Non-pigmented ciliary epithelial cell (primary cell): Measurements from ENCODE around the gene ADRA2C.

Source experiments
- DNase-seq: peaks from one replicate; pipeline ENCODE4 v3.0.0-alpha.2; 2010; ENCODE audit warnings: low read depth

The ADRA2C gene

DNA sequence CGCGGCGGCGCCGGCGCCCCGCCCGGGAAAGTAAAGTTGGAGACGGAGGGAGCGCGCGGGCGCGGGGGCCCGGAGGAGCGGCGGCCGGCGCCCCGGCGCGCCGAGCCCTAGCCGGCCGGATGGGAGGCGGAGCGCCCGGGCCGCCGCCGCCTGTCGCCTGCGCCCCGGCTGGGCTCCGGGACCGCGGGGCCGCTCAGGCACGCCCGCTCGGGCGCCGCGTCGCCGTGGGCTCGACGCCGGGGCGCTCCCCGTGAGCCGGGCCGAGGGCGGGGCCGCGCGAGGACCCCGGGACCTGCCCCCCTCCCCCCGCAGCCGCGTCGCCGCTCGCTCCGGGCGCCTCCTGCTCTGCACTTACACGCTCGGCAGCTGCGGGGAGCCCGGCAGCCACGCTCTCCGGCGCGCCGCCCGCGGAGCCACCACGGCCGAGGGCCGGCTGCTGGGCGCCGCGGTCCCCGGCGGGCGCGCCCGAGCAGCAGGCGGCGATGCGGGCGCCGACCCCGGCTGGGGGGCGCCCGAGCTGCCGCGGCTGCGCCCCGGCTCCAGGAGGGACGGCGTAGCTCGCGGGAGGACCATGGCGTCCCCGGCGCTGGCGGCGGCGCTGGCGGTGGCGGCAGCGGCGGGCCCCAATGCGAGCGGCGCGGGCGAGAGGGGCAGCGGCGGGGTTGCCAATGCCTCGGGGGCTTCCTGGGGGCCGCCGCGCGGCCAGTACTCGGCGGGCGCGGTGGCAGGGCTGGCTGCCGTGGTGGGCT lies at the start of gene ADRA2C:
Gene ADRA2C (plus strand): TSS at position 350 of the 749 bp plus-strand sequence. CDS start 222 bp downstream, at position 572.
- DNase-seq = no peak

DNA sequence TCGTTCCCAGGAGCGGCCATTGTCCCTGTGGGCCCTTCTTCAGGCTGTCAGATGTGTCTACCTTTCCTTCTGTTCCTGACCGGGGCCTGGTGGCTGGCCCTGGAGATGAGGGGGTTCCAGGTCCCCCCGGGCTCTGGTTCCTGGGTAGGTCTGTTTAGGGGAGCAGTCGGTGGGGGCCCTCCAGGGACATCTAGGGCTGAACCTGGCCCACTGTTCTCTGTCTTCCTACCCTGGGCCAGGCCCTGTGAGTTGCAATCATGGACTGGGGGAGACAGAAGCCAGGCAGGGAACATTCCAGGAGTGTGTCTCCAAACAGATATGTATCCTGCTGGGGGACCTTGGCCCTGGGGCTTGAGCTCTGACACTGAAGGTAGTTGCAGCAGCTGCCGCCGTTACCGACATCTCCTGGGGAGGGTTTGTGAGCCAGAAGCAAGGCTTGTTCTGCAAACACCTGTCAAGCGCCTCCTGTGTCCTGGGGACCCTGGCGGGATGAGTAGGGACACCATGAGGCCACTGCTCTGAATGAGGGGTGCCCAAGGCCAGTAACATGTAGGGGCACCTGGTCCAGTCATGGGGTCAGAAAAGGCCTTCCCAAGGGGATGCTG lies 49.5 kb upstream of the ADRA2C start:
- DNase-seq = no peak

DNA sequence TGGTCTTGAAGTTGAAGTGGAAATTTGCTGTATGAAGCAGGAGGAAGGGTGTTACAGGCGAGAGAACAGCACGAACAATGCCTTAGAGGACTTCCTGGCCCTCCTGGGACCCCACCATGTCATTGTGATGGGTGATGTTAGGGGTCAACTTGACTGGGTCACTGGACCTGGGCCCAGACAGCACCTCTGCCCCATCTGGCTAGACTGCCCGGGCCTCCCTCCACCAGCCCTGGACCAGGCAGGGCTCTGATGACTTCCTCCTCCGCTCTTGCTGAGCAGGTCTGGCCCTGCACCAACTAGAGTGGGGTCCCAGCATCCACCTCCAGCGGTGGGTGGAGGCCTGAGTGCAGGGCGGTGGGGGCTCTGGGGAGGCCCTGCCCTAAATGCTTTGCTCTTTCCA lies 48.9 kb upstream of the ADRA2C start:
- no peak for DNase-seq

DNA sequence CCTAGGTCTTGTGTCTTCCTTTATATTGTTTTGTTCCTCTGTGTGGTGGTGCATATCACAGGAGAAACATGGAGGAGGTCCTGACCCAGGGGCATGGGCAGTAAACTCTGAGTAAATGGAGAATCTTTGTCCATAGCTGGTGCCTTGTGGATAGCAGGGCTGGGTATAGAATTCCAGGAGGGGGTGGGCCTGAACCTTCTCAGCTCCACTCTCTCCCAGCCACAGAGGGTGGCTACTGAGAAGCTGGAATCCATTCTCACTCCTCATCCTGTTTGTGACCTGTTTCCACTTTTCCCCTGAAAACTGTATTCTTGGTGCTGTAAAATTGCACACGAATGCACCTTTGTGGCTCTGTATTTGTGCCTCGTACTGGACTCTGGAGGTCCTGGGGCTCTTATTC lies 47.7 kb upstream of the ADRA2C start:
- DNase-seq = no peak

DNA sequence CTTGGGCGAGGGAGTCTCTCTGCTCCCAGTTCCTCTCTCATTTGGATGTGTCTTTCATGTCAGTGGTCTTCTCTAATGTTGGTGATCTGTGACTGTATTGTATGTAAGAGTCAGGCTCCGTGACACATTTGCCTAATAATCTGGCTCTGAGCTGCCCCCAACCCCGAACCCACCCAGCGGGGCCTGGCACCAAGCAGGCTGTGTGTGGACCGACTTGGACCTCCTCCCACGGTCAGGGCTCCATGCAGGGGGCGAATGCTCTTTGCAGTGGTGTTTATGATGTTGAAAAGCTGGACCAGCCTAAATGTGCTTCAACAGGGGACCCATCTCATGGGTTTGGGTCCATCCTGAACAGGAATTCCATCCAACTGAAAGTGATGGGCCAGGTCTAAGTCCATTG lies 47.0 kb upstream of the ADRA2C start:
- no peak for DNase-seq

DNA sequence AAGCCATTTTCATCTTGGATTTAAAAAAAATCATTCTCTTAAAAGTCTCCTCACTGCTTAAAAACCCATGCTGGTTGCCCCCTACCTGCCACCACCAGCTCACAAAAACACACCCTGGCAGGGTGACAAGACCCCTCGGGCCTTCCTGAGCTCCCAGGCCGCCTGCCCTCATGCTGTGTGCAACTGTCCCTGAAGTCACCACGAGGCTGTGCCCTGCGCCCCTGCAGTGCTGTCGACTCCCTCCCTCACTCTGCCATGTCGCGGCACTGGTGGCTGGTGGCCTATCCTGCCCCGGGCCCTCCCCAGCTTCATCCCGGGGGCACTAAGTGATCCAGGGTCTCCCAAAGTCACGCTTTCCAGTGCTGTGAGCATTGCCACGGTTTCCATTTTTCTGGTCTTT lies 46.3 kb upstream of the ADRA2C start:
- no peak for DNase-seq

DNA sequence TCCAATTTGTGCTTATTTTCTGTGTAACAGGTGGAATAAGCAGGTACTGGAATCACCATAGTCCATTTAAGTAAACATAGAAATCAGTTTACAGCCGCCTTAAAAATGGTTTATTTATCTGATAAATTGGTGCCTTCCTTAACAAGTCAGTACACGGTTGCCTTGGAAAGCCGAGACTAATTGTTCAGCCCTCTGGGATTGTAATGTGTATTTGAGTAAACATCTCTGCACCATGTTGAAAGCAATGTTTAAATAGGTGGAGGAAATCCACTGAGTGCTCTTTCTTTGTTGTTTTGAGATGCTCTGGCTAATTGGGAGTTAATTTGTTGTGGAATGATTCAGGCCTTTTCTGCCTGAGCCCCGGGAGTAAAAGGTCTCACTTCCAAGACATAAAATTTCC lies 45.7 kb upstream of the ADRA2C start:
- no peak for DNase-seq

DNA sequence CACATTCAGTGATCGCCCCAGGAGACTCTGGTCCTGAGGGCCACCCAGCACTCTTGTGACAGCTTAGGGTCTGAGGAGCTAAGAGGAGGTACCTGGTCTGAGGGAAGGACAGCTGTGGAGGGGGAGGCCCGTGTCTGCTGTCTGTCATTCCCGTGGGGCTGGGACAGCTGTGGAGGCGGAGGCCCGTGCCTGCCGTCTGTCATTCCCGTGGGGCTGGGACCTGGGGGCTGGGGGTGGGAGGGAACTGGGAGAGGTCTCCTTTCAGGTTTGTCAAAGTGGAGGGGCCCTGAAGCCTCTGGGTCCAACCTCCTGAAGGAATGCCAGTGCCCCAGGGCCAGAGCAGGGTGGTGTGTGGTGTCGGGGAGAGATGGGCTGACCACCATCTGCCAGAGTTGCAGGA lies 45.0 kb upstream of the ADRA2C start:
- DNase-seq = no peak

DNA sequence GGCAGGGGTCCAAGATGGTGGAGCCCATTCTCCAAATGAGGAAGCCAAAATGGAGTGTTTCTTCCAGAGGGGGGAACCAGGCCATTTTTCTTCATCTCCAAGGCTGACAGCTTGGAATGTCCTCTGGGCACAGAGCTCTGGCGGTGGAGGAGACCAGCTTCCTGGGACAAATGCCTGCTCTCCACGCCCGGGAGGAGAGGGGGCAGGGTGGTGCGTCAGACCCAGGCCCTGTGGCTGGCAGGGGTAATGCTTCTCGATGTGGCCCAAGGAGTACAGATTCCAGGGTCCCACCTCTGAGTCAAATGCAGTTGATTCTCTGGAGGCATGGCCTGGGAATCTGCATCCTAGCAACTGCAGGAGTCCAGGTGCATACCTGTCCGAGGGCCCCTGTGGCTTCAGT lies 44.6 kb upstream of the ADRA2C start:
- DNase-seq = no peak

DNA sequence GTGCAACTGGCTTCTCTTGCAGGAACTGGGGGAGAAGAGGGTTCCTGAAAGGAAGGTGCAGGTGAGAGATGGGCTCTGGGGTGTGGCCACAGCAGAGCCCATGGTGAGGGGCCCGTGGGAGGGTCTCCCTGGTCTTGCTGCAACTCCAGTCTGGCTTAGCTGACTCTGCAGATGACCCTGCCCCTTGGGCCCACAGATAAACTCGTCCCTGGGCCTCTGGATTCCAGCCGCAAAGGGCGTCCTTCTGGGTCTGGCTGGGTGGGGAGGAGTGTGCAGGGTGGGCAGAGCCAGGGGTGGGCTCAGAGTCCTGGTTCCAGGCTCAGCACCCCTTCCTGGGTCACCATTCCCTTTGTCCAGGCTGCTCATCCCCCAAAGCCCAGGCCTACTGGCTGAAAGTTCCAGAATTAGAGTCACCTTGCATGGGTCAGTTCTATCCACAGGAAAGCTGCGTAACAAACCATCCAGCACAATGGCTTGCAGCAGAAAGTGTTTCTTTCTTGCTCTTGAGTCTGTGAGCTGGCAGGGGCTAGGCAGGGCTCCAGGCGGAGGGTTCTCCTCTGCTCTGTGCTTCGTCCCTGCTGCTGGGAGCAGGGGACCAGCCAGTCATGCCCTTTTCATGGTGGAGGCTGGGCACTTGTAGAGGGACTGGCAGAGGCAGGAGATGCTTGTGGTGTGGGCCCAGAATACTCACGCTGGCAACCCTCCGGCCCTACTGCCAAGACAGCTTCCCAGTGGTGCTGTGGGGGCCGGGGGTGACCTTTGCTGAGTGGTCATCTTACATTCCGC lies 43.5 kb upstream of the ADRA2C start:
- DNase-seq = no peak

DNA sequence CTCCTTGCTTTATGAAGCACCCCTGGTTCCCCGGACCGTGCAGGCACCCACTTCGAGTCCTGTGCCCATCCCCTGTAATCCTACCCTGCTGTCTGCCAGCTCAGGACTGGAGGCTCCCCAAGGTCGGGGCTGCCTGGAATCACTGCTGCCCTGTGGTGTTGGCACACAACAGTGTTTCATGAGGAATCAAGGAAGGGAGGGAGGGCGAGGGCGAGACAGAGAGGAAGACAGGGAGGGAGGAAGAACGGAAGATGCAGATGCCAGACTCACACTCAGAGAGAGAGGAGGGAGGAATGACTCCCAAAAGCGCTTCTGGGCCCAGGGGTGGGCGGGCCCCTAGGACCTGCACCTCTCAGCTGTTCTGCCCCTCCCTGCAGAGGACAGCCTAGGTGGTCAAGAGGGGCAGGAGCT lies 42.9 kb upstream of the ADRA2C start:
- DNase-seq = no peak

DNA sequence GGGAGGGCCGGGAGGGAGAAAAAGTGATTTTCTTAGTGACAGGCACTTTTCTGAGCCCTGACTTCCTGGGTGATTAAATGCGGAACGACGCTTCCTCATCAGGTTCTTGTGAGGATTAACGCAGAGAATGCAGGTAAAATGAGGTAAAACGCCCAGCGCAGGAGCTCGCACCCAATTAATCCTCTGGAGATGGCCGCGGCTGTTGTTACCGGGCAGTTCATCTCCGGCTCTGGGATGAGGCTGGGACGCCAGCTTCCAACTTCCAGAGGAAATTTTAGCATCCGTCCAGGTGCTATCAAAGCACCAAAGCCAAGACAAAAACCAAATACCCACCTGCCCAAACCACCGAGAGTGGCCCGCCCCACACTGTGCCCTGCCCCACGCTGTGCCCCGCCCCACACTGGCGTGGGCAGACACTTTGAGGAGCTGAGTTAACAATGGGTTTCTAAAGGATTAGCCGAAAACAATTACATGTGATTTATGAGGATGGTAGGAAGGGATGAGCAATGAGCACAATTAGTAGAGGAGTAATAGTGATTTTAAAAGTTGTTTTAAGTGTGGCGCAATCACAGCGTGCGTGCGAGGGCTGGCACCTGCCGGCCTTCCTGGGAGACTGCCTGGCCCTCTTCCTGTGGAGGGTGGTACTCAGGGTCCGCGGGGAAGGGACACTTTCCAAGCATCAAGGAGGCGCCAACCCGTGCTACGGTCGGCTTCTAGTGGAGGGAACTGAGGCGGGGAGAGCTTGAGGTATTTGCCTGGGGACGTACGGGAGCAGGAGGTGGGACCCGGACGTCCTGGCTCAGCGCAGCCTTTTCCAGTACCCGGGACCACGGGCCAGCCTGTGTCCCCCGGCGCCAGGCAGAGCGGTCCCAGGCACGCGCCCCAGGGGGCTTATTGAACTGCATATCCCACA lies 41.6 kb upstream of the ADRA2C start:
- DNase-seq = no peak

DNA sequence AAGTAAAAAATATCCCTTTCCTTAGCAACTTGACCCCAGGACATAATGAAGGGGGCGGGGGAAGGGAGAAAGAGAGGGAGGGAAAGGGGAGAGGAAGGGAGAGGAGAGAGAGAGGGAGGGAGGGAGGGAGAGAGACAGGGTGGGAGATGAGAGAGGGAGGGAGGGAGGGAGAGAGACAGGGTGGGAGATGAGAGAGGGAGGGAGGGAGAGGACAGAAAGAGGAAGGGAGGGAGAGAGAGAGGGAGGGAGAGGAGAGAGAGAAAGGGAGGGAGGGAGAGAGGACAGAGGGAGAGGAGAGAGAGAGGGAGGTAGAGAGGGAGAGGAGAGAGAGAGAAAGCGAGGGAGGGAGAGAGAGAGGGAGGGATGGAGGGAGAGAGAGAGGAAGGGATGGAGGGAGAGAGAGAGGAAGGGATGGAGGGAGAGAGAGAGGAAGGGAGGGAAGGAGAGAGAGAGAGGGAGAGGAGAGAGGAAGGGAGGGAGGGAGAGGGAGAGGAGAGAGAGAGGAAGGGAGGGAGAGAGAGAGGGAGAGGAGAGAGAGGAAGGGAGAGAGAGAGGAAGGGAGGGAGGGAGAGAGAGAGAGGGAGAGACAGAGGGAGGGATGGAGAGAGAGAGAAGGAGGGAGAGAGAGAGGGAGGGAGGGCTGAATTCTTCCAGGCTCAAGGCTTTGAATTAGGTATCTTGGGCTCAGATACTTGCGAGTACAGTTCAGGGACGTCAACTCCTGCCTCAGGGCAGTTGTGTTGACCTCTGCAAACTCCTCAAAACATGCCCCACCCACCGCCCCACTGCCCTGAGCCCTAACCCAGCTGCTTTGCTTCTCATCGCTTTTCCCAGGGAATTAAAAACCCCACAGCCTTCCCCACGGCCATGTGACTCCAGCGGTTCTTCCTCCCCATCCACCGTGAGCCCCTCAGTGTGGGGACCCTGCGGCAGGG lies 40.0 kb upstream of the ADRA2C start:
- DNase-seq = no peak

DNA sequence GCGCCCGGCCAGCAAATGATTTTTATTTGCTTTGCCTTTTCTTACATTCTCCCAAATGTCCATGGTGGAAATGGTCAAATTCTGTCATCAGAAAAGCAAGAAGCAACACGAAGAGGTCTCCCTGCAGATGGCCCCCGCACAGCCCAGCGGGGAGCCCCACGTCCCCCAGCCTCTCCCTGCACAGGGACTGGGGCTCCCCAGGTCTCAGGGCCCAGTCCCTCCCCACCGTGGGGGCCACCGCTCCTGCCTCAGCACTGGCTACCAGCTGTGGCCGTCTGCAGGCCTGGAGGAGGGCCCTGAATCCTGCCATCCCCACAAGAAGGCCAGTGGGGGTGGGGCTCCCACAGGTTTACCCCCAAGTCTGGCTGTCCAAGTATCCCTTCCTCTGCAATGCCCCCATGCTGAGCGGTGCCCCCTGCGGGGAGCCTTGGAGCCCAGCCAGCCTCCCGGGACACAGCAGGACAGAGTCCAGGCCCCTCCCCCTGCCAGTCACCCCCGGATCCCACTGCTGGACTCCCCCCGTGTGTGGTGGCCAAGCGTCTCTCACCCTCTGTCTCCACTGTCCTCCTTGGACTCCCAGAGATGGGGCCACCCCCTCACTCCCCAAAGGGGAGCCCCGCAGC lies 38.2 kb upstream of the ADRA2C start:
- DNase-seq = no peak

DNA sequence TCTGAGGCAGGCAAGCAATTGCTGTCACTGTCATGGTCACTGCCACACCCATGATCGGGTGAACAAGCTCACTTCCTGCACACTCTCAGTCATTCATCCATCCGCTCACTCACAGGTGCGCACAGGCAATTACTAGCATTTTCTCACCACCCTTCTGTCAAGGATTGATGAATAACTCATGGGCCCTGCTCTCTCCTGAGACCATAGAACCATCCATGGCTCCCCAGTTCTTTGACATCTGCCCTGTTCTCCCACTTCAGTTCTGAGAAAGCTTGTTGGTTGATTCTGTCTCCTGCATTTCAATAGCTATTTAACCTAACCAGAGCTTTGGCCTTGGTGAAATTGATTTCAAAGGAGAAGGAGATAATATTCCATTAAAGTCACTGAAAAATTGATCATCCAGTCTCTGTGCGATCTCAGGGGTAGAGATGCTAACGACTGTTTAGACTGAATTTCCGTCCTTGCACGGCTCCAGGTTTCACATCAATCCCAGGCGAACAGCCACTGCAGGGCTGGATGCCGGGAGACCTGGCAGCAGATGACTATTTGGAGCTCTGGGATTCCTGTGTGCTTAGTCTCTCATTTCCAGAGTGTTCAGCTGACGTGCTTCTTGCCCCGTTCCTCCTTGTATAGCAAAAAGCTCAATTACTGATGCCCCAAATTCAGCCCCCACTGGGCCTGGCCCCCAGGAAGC lies 36.9 kb upstream of the ADRA2C start:
- DNase-seq = no peak

DNA sequence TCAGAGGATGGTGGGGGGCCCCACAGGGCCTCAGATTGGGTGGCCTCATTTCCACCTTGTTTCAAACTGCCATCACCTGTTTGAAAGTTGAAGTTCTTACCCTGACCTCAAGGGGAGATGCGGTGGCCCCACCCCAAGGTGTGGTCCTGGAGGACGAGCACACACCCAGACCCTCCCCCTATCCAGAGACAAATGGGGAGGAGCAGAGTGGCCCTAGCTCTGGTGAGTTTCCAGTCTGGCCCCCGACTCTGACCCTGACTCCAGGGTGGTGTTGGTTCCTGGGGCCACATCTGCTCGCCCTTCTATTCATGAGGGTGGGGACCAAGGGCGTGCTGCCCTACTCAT lies 36.3 kb upstream of the ADRA2C start:
- DNase-seq = no peak

DNA sequence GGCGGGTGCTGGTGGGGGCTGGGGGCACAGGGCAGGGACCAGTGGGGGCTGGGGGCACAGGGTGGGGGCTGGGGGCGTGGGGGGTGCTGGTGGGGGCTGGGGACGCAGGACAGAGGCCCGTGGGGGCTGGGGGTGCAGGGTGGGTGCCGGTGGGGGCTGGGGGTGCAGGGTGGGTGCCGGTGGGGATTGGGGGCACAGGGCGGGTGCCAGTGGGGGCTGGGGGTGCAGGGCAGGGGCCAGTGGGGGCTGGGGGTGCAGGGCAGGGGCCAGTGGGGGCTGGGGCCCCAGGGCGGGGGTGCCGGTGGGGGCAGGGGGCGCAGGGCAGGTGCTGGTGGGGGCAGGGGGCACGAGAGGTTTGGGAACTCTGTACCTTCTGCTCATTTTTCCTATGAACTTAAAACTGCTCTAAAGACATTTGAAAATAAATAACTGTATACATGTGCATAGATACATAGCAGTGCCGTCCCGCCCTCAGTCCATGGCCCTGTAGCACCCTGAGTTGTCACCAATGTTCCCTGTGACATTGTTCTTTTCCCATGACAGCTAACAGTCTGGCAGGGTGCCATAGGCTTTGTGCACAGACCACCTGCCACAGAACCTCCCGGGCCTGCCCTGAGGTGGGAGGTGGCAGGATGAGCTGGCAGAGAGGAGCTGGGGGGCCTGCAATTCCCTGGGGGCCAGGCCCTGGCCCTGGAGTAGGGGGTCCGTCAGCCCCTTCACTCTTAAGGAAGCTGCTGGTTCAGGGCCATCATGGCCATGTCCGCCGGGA lies 35.6 kb upstream of the ADRA2C start:
- DNase-seq = no peak

DNA sequence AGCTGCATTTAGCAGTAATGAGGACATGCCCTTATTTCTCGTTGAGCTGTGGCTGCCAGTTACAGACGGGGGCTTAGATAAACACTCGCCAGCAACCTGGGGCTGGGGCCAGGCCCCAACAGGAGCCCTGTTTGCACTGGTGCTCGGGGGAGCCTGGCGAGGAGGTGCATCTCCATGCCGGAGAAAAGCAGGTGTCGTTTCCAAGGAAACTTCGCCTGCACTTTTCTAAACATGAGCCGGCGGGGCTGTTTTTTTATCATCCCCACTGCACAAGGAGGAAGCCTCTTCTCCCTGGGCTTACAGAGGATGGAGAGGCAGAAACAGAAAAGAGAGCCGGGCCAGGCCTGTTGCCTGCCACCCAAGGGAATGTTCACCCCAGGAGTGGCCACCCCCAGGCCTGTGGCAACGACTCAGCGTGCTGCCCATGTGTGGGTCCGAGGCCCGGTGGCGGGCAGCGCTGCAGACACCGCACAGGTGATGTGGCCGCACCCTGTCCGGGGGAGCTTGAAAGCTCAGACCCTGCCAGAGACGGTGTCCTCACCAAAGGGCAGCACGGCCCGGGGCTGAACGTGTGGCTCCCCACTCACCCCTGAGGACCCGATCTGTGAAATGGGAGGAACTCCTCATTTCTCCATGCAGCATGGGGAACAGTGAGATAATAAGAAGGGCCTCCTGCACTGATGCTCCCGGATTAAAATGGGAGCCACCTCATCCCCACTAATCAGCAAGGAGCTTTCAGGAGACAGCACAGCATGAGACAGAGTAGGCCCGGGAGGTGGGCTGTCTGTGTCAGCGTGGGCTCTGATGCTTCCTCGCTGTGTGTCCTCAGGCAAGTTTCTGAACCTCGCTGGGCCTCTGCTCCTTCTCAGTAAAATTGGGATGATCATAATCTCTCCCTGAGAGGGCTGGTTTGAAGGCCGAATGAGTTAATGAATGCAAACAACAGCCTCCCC lies 33.8 kb upstream of the ADRA2C start:
- no peak for DNase-seq
